Measurements from ENCODE around the gene AMN1.

GRCh38 chr12:31737763-31738162, 8.9 kb upstream of the AMN1 start:
- no peak for TF ChIP-seq CTCF (IDR thresholded peaks at IDR 0.05; ENCODE audit: poor library complexity)
- no peak for TF ChIP-seq EZH2 (IDR thresholded peaks at IDR 0.05; ENCODE audit: borderline replicate concordance)
- no peak for TF ChIP-seq EZH2phosphoT487 (IDR thresholded peaks at IDR 0.05; ENCODE audit: low read depth, severe bottlenecking, unreplicated experiment)

All from hepatocyte (in vitro differentiated cells).